NCI-H2029 (cell line): ENCODE data around the gene MFAP4.
"Not testable (repeated sequence)": the region's sequence is repeated elsewhere in the genome, so short reads cannot be mapped to it uniquely, and the experiment has no call there.

Experiments
- DNase-seq: peaks from one replicate; lab custom pipeline; 2025; lab: John Stamatoyannopoulos, UW

MFAP4 gene

GRCh38 chr17:19370493-19370960 lies 16.5 kb downstream of the MFAP4 start:
- no peak for DNase-seq

DNA sequence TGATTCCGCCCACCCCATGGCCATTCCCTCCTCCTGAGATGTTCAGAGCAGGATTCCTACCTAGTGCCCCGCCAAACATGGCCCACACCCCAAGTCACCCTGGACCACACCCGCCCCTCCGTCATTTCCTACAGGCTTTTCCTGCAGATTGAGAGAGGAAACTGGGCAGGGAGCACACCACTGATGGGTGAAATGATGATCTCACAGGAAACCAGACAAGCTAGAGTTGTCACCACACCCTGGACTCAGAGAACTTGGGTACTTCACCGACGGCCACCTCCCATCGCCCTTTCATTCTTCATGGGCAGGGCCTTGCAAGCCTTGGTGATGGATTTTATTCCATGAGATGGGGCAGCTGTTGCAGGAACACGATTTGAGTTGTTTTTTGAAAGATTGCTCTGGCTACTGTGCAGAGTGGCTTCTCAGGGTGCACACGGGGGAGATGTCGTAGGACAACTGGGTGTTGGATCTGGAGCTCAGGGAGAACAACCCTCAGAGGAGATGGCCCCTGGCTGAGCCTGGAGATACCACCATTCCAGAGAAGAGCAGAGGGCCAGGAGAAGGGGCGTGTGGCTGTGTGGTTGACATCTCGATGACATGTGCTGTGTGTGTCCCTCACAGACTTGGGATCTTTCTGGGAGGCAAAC lies 17.0 kb downstream of the MFAP4 start:
- no peak for DNase-seq

- DNase-seq = no peak
Measured at GRCh38 chr17:19369107-19369778, 17.7 kb downstream of the MFAP4 start.

- DNase-seq = no peak
Measured at GRCh38 chr17:19368229-19368628, 18.8 kb downstream of the MFAP4 start.

- no peak for DNase-seq
Measured at GRCh38 chr17:19366637-19366972, 20.4 kb downstream of the MFAP4 start.

- DNase-seq = no peak
Measured at GRCh38 chr17:19365833-19366636, 21.0 kb downstream of the MFAP4 start.

GRCh38 chr17:19365499-19365817 lies 21.5 kb downstream of the MFAP4 start:
- DNase-seq = no peak

GRCh38 chr17:19364699-19365498 lies 22.1 kb downstream of the MFAP4 start:
- no peak for DNase-seq

- DNase-seq = no peak
Measured at GRCh38 chr17:19363460-19364035, 23.4 kb downstream of the MFAP4 start.

DNA sequence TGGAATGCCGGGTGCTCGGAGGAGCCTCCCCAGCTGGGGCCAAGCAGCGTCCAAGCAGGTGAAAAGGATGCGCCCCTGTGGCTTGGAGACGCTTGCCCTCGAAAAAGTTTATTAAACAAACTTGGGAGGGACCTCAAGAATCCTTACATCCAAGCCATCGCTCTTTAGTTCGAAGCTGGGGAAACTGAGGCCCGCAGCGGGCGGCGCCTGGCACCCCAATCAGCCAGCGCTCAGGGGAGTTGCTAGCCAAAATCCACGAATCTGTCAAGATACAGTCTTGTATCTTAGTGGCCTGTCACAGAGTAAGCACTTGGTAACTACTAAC lies 23.9 kb downstream of the MFAP4 start:
- no peak for DNase-seq

DNA sequence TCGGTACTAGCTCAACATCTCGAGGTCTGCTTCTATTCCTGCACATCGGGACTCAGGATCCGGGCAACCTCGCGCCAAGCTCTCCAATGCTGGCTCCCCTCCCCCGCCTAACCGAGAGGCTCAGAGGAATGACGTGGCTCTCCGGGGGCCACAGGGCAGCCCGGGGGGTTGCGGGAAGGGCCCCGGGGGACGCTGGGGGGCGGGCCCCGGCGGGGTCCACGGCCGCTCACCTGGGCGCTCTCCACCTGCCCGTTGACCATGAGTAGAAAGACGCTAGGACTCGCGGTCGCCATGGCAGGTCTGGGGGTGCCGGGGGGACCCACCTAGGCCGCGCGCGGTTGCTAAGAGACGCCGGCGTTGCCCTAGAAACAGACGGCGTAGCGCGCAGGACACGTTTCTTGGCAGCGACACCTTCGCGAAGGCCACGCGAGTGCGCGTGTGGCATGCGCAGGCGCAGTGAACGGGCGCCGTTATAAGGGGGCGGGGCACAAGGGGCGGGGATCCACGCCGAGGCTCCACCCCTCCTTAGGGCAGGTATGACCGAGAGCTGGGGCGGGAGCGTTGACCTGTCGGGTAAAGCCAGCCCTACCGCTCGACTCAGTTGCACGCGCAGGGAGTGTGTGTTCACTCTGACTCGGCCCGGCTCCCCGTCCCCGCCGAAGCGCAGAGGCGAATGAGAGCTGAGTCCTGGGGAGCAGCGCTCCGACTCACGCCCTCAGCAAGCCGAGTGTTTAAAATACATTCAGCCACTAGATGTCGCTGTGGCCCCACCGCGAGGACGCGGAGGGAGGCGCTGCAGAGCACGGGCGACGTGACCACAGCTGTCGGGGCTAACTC lies 24.5 kb downstream of the MFAP4 start, which contains the start of gene B9D1:
TSS of gene B9D1 (minus strand) at position 447 of the 837 bp plus-strand sequence. CDS start at position 293, 154 bp downstream.
- peak; percentile 67 for DNase-seq

DNA sequence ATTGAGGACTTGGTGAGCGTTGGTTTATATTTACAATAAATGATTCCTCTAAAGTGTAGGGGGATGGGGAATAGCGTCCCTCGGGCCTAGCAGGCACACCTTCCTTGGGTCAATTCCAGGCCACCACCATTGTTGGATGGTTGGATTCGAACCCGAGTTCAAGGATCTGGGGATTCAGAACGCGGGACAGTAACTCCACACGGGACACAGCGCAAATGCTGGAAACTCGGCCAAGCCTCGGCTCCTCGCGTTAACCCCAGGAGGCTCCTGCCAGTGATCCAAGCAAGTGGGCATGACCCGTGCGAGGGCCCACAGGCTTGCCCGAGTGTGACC lies 25.1 kb downstream of the MFAP4 start:
- no peak for DNase-seq

DNA sequence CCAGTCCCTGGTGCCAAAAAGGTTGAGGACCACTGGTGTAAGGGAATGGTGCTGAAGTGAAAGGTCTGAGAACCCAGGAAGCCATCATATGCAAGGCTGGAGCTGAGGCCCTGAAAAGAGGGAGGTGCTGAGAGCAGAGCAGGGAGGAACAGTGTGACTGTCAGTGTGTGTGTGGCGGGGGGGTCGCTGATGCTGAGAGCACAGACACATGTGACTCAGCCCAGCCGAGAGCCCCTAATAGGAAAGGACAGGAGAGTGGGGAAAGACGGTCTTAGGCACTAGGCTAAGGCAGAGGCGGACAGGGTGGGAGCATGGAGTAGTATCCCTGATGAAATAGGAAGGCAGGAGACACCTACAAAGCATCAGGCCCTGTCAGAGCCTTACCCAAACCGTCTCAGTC lies 25.7 kb downstream of the MFAP4 start:
- DNase-seq = no peak

DNA sequence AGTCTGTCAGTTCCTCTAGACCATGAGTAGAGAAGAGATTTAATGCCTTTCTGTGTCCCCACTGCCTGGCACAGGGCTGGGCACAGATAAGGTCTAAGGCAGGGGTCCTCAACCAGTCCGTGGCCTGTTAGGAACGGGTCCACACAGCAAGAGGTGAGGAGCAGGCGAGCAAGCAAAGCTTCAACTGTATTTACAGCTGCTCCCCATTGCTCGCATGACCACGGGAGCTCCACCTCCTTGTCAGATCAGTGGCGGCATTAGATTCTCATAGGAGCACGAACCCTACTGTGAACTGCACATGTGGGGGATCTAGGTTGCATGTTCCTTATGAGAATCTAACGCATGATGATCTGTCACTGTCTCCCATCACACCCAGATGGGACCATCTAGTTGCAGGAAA lies 26.2 kb downstream of the MFAP4 start:
- DNase-seq = no peak

- DNase-seq = no peak
Measured at GRCh38 chr17:19359856-19360255, 27.1 kb downstream of the MFAP4 start.

DNA sequence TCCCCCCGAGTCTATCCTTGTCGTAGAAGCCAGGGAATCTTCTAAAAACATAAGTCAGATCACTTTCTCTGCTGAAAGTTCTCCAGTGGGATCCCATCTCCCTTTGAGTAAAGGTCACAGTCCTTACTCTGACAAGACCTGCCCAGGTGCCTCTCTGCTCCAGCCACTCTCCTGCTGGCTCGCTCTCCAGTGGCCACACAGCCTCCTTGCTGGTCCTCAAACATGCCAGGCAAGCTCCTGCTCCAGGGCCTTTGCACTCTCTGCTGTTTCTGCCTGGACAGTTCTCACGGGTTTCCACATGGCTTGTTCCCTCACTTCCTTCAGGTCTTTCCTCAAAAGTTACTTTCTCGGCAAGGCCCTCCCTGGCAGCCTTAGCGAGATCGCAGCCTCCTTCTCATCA lies 27.8 kb downstream of the MFAP4 start:
- DNase-seq = no peak

DNA sequence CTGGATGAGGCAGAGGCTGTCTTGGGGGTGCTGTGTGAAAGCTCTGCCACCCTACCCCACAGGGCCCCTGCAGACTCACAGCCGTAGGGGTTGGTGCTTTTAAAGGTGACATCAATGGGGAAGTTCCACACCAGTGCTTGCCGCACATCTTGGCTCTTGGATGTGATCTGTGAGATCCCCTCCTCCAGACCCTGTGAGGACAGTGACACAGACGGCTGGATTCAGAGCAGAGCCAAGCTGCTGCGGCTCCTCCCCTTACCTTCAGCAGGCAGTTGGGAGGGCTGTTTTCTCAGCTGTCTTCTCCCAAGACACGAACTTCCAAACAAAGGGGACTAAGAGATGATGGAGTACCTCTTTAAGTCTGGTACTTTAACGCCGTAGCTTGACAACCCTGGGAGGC lies 29.2 kb downstream of the MFAP4 start:
- no peak for DNase-seq

DNA sequence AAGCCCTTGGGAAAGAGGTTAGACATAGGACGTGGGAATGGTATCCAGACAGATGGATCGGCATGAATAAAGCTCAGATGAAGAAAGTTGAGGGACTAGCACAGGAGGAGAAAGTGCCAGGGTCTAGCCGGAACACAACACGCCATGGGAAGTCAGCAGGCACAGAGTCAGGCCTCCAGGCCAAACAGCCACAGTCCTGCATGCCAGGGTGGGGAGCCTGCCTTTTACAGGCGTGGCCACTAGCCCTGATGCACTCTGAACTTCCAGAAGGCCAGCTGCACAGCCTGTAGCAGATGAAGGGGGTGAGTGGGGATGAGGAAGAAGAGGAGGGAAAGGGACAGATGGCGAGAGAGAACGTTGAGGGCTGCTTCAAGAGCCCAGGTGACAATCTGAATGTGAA lies 29.6 kb downstream of the MFAP4 start:
- DNase-seq = no peak

GRCh38 chr17:19354748-19355147 lies 32.2 kb downstream of the MFAP4 start:
- DNase-seq = no peak

- DNase-seq = not testable (repeated sequence)
Measured at GRCh38 chr17:19353401-19353800, 33.6 kb downstream of the MFAP4 start.

DNA sequence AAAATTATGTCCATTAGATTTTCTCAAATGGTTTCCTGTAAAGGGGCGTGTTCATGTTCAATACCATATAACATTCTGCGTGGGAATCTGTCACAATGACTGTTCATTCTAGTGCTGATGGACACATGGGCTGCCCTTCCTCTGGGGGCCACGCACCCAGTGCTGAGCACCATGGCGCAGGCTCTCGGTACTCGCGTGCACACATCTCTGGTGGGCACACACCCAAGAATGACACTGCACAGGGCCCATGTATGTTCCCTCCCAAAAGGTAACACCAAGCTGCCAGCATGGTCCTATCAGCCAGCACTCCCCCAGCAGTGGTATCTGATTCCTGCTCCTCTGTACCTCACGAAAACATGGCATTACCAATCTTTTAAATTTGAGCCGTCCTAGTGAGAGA lies 38.2 kb downstream of the MFAP4 start:
- DNase-seq = no peak
